Stimulated activated CD8-positive, alpha-beta memory T cell treated with anti-CD3 and anti-CD28 coated beads, Interleukin-15, amount 100 ng/mL, for 1 hour (primary cell): Measurements from ENCODE around the gene ADPRM.
A peak's percentile ranks its signal among the peaks of the same experiment; 100 is the strongest.
"Not testable (repeated sequence)": the region's sequence is repeated elsewhere in the genome, so short reads cannot be mapped to it uniquely, and the experiment has no call there.

ENCODE experiments used
- DNase-seq: peaks from one replicate; pipeline ENCODE4 v3.0.0-alpha.2; 2020; ENCODE audit warnings: low read depth

The ADPRM gene

DNA sequence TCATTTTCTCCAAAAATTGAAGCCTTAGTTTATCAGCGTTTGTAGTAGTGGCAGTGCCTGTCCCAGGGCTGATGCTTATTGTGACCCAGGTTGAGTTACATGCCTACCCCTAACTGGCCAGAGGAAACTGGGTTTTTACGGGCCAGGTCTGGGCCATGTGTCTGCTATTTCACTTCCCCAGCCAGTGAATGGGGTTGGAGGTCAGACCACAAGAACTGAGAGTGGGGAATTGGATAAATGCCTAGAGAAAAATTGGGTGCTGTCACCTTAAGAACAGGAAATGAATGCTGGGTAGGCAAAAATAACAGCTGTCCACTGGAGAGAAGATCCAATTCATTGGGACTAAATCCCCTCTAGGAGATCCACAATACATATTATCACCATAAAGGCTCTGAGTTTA, 5.2 kb downstream of the ADPRM start:
- no peak for DNase-seq

DNA sequence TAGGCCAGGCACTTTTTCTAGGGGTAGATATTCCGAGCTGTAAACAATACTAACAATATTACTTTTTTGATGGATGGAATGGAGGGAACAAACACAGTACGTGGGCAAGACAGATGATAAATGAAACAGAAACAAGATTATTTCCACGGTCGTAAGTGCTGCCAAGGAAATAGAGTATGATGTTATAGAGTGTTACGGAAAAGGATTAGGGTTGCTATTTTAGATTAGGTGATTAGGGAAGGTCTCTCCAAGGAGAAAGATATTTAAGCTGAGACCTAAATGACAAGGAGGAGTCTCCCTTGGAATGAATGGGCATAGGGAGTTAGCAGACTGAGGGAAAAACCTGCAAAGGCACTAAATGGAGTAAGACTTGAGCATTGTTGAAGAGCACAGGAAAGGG, 8.3 kb downstream of the ADPRM start:
- DNase-seq = no peak

DNA sequence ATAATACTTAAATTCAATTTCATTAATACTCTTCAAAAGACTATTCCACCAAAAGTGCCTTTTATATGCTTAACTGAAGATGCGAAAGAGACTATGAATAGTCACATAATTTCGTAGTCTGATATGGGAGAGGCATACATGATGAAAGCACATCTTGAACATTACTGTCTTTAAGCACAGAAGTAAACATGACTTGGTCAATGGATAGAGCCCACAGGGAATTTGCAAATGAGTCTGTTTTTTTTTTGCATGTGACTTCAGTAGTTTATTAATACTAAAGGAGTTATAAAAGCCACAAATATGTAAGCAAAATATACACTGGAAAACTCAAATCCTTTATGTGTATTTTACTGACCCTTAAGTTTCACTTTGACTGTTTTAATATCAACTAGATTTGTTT, 15.9 kb downstream of the ADPRM start:
- no peak for DNase-seq

DNA sequence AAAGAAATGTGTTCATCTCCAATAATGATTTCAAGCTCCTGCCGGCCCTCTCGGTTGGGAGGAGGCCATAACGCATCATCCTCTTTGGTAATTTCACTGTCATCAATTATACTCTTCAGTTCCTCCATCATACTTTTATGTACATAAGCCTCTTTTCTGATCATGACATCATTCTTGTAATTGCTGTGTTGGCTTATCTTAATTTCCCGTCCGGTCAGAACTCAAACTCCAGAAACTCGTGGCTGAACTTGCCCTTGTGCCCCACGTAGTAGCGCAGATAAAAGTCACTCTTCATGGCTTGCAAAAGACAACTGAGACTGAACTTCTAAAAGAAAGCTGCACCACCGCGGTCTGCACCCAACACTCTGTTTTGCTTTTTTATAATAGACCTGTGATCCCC, 18.8 kb downstream of the ADPRM start:
- no peak for DNase-seq

- DNase-seq = no peak
Observed at GRCh38 chr17:10718547-10718946, 21.2 kb downstream of the ADPRM start.

- DNase-seq = no peak
Observed at GRCh38 chr17:10724546-10725195, 27.3 kb downstream of the ADPRM start.

DNA sequence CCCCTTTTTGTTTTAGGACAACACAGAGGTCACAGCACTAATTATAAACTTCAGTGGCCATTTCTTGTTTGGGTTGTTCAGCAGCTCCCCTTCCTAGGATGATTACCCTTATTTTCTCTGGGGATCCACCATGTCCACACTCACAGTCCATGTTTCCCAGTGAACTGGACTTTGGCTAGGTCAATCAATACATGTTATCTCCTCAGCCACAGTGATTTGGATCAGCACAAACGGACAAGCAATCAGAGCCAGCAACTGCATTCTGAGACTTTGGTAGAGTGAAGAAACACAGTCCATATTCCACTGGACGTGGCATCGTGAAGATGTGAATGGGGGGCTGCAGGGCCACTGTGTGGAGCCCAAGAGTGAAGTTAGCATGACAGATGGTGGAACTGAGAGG, 27.9 kb downstream of the ADPRM start:
- DNase-seq = no peak

DNA sequence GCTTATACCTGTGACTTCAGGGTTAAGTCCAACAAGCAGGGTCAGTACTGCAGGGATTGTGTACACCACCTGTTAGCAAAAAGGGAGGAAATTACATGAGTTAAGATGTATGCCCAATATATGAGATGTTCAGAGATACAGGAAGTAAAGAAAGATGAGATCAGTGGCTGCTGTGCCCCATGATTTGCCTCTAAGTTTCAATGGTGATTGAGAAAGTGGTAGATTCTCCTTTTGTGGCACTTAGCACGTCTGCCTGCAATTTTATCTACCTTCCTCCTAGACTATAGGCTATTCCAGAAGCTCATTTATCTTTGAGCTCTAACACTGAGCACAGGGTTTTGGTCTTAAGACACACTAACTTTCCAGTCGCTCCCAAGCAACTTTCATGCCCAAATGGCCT, 28.8 kb downstream of the ADPRM start:
- DNase-seq = no peak

DNA sequence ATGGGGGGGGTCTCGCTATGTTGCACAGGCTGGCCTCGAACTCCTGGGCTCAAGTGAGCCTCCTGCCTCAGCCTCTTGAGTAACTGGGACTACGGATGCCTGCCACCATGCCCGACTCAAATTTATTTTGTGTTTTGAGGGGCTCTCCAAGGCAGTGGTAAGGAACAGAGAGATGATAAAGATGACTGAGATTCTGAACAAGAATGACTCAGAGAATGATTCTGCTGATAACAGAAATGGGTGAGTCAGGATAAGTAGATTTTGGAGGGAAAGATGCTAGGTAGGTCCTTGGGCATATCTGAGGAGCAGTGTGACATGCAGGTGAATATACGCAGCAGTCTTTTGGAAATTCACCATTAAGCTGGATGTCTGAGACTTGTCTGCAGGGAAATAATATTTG, 29.8 kb downstream of the ADPRM start:
- no peak for DNase-seq

DNA sequence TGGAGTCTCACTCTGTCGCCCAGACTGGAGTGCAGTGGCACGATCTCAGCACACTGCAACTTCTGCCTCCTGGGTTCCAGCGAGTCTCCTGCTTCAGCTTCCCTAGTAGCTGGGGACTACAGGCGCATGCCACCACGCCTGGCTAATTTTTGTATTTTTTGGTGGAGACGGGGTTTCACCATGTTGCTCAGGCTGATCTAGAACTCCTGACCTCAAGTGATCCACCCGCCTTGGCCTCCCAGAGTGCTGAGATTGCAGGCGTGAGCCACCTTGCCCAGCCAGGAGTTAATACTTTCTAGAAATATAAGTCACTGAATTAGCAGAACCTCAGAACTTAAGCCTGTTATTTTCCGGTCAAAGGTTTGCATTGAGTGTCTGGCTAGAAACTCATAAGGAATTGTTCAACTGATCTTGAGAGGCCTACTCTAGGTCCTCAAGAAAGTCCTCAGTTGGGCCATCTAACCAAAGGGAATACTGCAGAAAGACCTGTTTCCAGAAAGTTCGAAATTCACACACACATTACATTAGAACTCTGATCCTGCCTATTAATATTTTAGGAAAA, 31.0 kb downstream of the ADPRM start:
- no peak for DNase-seq

- DNase-seq = peak; percentile 4
Observed at GRCh38 chr17:10729334-10730193, 32.2 kb downstream of the ADPRM start, which contains the start of gene TMEM220. TSS of gene TMEM220 (minus strand) at chr17:10730023. CDS start at chr17:10729851, 172 bp downstream.

DNA sequence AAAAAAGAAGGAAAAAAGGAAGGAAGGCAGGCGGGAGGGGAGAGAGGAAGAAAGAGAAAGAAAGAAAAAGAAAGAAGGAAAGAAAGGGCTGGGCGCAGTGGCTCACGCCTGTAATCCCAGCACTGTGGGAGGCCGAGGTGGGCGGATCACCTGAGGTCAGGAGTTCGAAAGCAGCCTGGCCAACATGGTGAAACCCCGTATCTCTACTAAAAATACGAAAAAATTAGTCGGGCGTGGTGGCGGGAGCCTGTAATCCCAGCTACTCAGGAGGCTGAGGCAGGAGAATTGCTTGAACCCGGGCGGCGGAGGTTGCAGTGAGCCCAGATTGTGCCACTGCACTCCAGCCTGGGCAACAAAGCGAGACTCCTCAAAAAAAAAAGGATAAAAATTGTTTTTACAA, 32.9 kb downstream of the ADPRM start:
- DNase-seq = not testable (repeated sequence)

DNA sequence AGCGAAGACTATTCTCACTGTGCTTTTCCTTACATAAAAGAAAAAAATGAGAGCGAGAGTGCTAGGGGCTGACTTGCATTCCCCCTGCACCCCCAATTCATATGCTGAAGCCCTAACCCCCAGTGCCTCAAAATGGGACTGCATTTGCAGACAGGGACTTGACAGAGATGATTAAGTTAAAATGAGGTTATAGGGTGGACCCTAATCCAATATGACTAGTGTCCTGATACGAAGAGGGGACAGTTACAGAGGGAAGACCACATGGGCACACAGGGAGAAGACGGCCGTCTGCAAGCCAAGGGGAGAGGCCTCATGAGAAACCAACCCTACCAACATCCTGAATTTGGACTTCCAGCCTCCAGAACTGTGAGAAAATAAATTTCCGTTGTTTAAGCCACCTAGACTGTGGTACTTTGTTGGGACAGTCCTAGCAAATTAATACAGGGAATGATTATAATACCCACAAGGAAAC, 34.0 kb downstream of the ADPRM start:
- no peak for DNase-seq

DNA sequence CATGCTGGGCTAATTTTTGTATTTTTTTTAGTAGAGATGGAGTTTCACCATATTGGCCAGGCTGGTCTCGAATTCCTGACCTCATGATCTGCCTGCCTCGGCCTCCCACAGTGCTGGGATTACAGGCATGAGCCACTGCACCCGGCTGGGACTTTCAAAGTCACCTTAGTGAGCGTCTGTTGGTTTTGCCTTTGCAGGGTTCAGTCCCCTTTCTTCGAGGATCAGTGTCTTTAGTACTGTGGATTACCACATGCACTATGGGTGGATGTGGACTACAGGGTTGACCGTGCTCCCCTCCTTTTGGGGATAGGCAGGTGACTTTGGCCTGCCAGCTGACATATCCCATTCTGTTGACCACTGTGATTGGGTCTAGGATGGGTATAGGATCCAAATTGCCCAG, 34.7 kb downstream of the ADPRM start:
- not testable (repeated sequence) for DNase-seq

DNA sequence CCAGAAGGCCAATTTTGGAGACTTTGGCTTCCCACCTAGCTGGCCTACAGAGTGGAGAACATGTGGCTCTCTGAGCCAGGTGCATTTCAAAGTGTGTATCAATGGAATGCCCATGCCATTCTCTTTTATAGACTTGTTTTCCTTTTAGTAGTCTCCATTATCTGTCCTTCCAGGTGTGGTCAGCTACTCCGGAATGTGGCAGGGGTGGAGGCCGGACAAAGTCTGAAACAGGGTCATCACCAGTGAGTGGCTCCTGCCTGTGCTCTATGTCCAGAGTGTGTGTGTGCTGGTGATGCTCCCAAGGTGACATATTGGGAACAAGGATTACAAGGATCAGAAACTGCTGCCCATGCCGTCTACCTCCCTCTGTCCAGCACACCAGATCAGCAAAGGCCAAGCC, 36.3 kb downstream of the ADPRM start:
- no peak for DNase-seq

- no peak for DNase-seq
Observed at GRCh38 chr17:10735251-10735650, 37.9 kb downstream of the ADPRM start.

DNA sequence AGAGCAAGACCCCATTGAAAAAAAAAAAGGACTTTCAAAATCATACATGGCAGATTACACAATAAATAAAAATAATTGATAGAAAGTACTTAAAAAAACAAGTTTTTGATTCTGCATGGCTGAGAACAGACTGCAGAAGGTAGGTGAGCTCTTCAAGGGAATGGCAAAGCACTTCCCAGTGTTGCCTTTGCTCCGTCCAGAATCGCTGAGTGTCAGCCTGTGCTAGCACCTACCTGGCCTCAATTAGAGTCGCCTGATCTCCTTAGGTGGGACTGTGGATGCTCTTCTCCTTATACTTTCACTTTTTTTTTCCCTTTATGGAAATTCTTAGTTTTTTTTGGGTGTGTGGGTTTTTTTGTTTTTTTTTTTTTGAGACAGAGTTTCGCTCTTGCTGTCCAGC, 38.4 kb downstream of the ADPRM start:
- no peak for DNase-seq

DNA sequence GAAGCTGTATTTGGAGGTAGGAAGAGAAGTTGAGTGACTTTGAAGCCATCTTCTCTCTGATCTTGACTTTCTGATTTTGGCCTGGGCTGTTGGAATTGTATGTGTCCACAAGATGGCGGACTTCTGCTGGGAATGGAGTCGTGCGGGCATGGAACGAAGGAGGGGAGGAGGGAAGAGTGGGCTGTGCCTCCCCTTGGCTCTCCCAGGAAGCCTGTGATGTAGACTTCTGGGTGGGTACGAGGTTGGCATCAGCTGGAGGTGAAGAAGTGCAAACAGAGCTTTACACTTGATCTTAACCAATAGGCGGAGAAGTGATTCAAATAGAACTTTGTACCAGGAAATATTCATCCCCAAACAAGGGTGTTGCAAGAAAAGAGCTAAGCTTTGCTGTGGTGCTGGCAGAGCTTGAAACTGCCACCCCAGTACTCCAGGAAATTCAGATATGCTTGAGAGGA, 39.8 kb downstream of the ADPRM start:
- no peak for DNase-seq

- DNase-seq = no peak
Observed at GRCh38 chr17:10737736-10738135, 40.3 kb downstream of the ADPRM start.

GRCh38 chr17:10738521-10739258, 41.3 kb downstream of the ADPRM start:
- no peak for DNase-seq

GRCh38 chr17:10739386-10739785, 42.0 kb downstream of the ADPRM start:
- no peak for DNase-seq

DNA sequence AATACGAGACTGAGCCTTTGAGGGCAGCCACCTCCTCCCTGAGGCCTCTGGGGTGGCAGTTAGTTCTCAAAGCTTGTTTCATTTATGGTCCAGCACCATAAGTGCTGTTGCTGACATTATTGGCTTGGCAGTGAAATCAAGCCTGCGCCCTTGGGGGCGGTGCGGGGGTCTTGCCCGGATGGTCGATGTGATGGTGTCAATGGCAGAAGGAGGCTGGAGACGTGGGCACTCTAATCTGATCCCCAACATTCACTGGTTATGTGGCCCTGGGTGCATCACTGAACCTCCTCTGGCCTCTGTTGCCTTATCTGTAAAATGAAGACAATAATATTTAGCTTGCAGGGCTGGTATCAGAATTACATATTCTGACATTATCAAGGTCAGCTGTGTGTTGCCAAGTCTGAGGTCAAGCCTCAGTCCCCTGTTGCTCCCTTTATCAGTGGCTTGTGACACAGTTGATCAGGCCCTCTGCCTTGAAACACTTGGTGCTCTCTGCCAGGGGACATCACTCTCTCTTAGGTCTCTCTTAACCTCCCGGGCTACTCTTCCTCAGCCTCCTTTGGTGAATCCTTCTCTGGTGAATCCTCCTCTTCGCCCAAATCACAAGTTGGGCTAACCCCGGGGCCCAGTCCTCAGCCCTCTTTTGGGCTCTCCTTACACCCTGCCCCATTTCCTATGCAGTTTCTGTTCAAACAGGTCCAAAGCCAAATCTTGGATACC, 44.2 kb downstream of the ADPRM start:
- no peak for DNase-seq
